Ovary (tissue), 9 donors: ENCODE measurements around the gene COMP. TPM values are rescaled to one million over a fixed set of nuclear protein-coding genes. Genes with fewer than 3 reads are reported as not detected.

Experiments
- DNase-seq, 5 donors: peaks; one replicate each; pipeline ENCODE4 v3.0.0-alpha.2; 2019 to 2020
- H3K27ac ChIP-seq, 2 donors: fragments of 200-600 bp; one replicate each; pipeline versions ENCODE4 v1.5.1 to v1.8.0; 2019 to 2022
- H3K27me3 ChIP-seq: fragments of 200-600 bp; one replicate; pipeline ENCODE4 v1.8.0; 2022
- H3K36me3 ChIP-seq: fragments of 200-600 bp; sonication (generic); one replicate; pipeline ENCODE4 v1.5.1; 2019
- H3K4me1 ChIP-seq: one replicate; pipeline ENCODE4 v1.8.1; 2013; ENCODE audit warnings: mild to moderate bottlenecking, moderate library complexity; ENCODE audit not compliant: insufficient read depth
- H3K4me3 ChIP-seq: fragments of 200-600 bp; sonication (generic); one replicate; pipeline ENCODE4 v1.5.1; 2017
- H3K9me3 ChIP-seq, 2 donors: fragments of 200-600 bp in 1 of 2; sonication (generic) in 1 of 2; one replicate each; pipeline versions ENCODE4 v1.5.1 to v1.8.1; 2013 to 2019; ENCODE audit warnings: mild to moderate bottlenecking in 1 of 2, moderate library complexity in 1 of 2
- EP300 ChIP-seq: sonication (generic); formaldehyde crosslinking; IDR thresholded peaks from one replicate; pipeline ENCODE4 v1.6.1; 2017; ENCODE audit warnings: antibody characterized with exemption
- POLR2A ChIP-seq: fragments of 450-650 bp; IDR thresholded peaks from one replicate; pipeline ENCODE4 v1.6.1; 2017; ENCODE audit warnings: antibody characterized with exemption, mild to moderate bottlenecking, moderate library complexity
- WGBS, 3 donors: extraction: QIAGEN DNeasy Blood & Tissue Kit in 1 of 3; methylation state at CpG; one replicate each; pipeline versions ENCODE4 v1.1.5 to v1.1.7; 2013 to 2017; 5-methylcytosine and 5-hydroxymethylcytosine counted together
- intact Hi-C, 4 donors: fragments of 100-400 bp; cut with DNase I; formaldehyde crosslinking; loops; one replicate each; pipeline versions ENCODE4 v1.11.0 to v1.15.1; 2022 to 2023
- polyA plus RNA-seq, 2 donors: library from polyadenylated mRNA; stranded (reverse); fragments of 200-250 nt in 1 of 2; fragments of 350-450 nt in 1 of 2; fragmentation: Illumina TruSeq in 1 of 2; extraction: RNeasy Lipid Tissue Mini Kit (QIAGEN cat#74804) in 1 of 2; gene quantifications; one replicate each; pipeline ENCODE4 v1.2.3, GENCODE V29; 2013 to 2014
- total RNA-seq, 7 donors: library from RNA; depleted of rRNA in 2 of 7; stranded (reverse); fragments of >200 nt in 2 of 7; fragmentation: NEBNext Ultra II Directional in 3 of 7; extraction: Animal tissue kit (Norgen Biotek cat#: 25700) in 3 of 7; gene quantifications; one replicate each; pipeline versions ENCODE4 v1.1.0 to v1.2.4, GENCODE V29; 2016 to 2023
- TF ChIP-seq, protein P1 (sequence below), 3 donors: fragments of 450-650 bp in 2 of 3; fragments of 200-600 bp in 1 of 3; IDR thresholded peaks; one replicate each; pipeline versions ENCODE4 v1.5.1 to v1.8.0; 2016 to 2022; ENCODE audit warnings: antibody characterized with exemption in 3 of 3, mild to moderate bottlenecking in 1 of 3
- donor health status: DM: no; HTN: no; CAD: no; lungs with moderate emphysema.
- donor health status: DM: no; HTN: no; CAD: no.
- donor health status: Bipolar disorder and iron deficiency.
- donor health status: DM: yes; HTN: yes; CAD: no.
- donor health status: DM: no; HTN: no; CAD: no.
- donor health status: DM: yes; HTN: yes; CAD: no.

Gene COMP
- total and polyA plus RNA-seq, 9 donors = 0.08 to 0.92 (median 0.40) TPM; not detected in 3

DNA sequence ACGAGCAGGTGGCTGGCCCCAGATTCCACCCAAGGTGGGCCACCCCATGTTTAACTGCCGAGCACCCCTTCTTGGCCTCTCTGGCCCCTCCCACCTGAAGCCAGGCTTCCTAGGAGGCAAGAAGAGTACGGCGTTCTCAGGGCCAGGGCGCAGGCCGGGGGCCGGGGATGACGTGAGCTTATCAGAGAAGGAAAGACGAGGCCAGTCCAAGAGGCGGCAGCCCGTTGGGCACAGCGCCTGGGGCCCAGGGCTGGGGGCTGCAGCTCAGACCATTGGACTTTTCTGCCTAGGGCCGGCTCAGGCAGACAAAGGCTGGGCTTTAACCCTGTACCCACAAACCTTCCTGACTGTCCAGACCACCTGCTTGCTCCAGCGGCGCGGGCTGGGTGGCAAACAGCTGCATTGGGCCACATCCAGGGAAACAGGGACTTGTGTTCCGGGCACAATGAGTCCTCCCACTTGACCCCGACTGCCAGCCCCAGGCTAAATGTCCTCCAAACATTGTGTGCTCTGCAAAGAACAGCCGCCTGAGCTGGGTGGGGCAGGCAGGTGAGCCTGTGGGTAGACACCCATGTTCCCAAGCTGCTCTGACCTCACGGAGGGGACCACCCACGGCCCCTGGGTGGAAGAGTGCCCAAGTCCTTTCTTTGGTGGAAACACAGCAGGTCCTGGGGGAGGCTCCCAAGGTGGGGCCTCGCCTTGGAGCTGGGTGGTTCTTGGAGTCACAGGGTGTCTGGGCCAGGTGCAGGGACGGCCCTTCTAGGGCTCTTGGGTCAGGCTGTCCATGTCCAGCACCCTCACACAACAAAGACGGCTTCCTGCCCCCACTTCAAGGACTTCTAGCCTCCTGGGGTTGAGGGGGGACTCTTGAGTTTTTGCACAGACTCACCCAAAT is 21.9 kb downstream of the COMP start:
- H3K9me3 ChIP-seq = no peaks in the 10 kb centered on the region
- TF ChIP-seq EP300 = no peak
- TF ChIP-seq, protein P1, sequence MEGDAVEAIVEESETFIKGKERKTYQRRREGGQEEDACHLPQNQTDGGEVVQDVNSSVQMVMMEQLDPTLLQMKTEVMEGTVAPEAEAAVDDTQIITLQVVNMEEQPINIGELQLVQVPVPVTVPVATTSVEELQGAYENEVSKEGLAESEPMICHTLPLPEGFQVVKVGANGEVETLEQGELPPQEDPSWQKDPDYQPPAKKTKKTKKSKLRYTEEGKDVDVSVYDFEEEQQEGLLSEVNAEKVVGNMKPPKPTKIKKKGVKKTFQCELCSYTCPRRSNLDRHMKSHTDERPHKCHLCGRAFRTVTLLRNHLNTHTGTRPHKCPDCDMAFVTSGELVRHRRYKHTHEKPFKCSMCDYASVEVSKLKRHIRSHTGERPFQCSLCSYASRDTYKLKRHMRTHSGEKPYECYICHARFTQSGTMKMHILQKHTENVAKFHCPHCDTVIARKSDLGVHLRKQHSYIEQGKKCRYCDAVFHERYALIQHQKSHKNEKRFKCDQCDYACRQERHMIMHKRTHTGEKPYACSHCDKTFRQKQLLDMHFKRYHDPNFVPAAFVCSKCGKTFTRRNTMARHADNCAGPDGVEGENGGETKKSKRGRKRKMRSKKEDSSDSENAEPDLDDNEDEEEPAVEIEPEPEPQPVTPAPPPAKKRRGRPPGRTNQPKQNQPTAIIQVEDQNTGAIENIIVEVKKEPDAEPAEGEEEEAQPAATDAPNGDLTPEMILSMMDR (IDR thresholded peaks at IDR 0.05) = no peak
- TF ChIP-seq POLR2A = no peak
- H3K4me1 ChIP-seq = no peaks in the 10 kb centered on the region
- H3K36me3 ChIP-seq = no peaks in the 10 kb centered on the region
- no peak for DNase-seq
- no peak overlapping the region for H3K4me3 ChIP-seq
- H3K27me3 ChIP-seq = no peaks in the 10 kb centered on the region
- intact Hi-C loops = no loop called here
- 87 to 89% (median 89%) methylated on average over 24 of the region's 24 CpGs for WGBS, 3 donors
- H3K27ac ChIP-seq = no peak overlapping the region

DNA sequence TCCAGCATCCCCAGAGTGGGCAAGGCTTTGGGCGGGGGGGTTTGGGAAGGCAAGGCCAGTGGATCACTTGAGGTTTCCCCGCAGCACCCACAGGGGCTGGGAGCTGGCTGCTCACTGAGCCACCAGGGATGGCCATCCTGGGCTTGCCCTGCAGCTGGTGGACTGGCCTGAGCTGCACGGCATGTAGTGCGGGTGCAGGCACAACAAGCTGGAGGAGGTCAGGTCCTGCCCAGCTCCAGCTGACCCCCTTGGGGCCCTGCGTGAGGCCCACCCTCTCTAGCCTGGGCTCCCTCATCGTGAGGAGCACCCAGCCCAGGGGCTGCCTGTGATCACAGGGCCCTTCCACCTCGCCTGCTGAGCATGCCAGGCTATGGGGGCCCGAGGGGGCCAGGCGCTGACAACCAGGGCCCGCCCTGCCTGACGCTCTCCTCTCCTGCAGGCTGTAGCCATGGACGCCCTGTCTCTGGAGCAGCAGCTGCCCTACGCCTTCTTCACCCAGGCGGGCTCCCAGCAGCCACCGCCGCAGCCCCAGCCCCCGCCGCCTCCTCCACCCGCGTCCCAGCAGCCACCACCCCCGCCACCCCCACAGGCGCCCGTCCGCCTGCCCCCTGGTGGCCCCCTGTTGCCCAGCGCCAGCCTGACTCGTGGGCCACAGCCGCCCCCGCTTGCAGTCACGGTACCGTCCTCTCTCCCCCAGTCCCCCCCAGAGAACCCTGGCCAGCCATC is 22.9 kb downstream of the COMP start:
- intact Hi-C loops = no loop called here
- no peak overlapping the region for H3K4me3 ChIP-seq
- no peak for TF ChIP-seq POLR2A
- no peak for DNase-seq
- H3K27ac ChIP-seq = no peak overlapping the region
- H3K36me3 ChIP-seq = no peaks in the 10 kb centered on the region
- H3K27me3 ChIP-seq = no peaks in the 10 kb centered on the region
- no peaks in the 10 kb centered on the region for H3K4me1 ChIP-seq
- WGBS, 3 donors = 77 to 80% (median 80%) methylated on average over 22 to 30 of the region's 30 CpGs
- no peaks in the 10 kb centered on the region for H3K9me3 ChIP-seq

DNA sequence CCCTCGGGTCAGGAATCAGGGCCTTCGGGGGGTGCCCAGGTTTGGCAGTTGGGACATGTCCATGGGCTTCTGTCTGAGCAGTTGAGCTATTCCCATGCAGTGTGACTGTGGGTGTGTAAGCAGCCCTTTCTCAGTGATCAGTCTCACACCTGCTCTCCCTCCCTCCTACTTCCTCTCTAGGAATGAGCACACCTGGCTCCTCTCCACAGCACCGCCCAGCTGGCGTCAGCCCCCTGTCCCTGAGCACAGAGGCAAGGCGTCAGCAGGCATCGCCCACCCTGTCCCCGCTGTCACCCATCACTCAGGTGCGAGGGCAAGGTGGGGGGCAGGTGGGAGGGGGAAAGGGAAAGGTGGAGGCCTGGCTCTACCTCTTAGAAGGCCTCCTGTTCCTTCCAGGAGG is 25.9 kb downstream of the COMP start:
- intact Hi-C loops = no loop called here
- Histone ChIP-seq H3K9me3 (no peaks in the 10 kb centered on the region), H3K4me3 (no peak overlapping the region), H3K27me3 (no peaks in the 10 kb centered on the region), H3K36me3 (no peaks in the 10 kb centered on the region), H3K4me1 (peaks cover 8% of the 10 kb centered on the region), H3K27ac (no peak overlapping the region)
- WGBS, 3 donors = 94 to 98% (median 96%) methylated on average over 8 of the region's 8 CpGs
- DNase-seq = no peak
- TF ChIP-seq POLR2A (no peak), EP300 (no peak)
- TF ChIP-seq, protein P1 (IDR thresholded peaks at IDR 0.05) = no peak

DNA sequence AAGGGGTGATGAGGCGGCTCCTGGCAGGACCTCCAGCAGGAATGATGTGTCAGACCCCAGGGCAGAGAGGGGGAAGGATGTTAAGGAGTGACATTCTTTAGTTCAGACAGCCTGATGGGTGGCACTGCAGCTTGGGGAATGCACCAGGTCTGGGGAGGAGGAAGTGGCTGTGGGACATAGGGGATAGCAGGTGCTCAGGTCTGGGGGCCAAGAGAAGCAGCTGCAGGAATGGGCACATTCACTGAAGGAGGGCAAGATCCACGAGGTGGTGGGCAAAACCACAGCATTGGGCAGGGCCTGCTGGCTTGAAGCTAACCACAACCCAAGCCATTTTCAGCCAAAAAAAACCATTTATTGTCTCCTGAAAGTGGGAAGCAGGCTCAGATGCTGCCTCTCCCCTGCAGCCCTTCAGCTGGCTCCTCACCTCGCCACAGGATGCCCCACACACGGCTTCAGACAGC is 26.5 kb downstream of the COMP start:
- Histone ChIP-seq H3K4me3 (no peak overlapping the region), H3K9me3 (no peaks in the 10 kb centered on the region), H3K27ac (no peak overlapping the region), H3K4me1 (peaks cover 8% of the 10 kb centered on the region), H3K27me3 (no peaks in the 10 kb centered on the region), H3K36me3 (no peaks in the 10 kb centered on the region)
- TF ChIP-seq, protein P1 (IDR thresholded peaks at IDR 0.05) = no peak
- TF ChIP-seq POLR2A (no peak), EP300 (no peak)
- intact Hi-C loops = no loop called here
- DNase-seq = no peak
- WGBS, 3 donors = 84 to 95% (median 92%) methylated on average over 4 of the region's 4 CpGs
